Measurements from ENCODE around the gene HID1.
"Not testable (repeated sequence)": the region's sequence is repeated elsewhere in the genome, so short reads cannot be mapped to it uniquely, and the experiment has no call there.

HID1 gene

GRCh38 chr17:74986206-74986576, 13.6 kb upstream of the HID1 start:
- no peak overlapping the region for H3K4me3 ChIP-seq (ENCODE audit: low read depth, low read length)
- no peak for TF ChIP-seq CTCF (IDR thresholded peaks at IDR 0.05; ENCODE audit: borderline replicate concordance, insufficient read depth, low read depth, low read length)

GRCh38 chr17:74982663-74983313, 10.2 kb upstream of the HID1 start:
- H3K4me3 ChIP-seq (ENCODE audit: low read depth, low read length), result not testable (repeated sequence)

GRCh38 chr17:74981979-74982662, 9.6 kb upstream of the HID1 start:
- TF ChIP-seq CTCF (IDR thresholded peaks at IDR 0.05; ENCODE audit: borderline replicate concordance, insufficient read depth, low read depth, low read length), result 0 out of 2 replicates have a peak, but pooled peaks have one; percentile 5
- H3K4me3 ChIP-seq (ENCODE audit: low read depth, low read length), result peak overlapping the region; percentile 31

GRCh38 chr17:74981318-74981978, 8.9 kb upstream of the HID1 start:
- no peak for TF ChIP-seq CTCF (IDR thresholded peaks at IDR 0.05; ENCODE audit: borderline replicate concordance, insufficient read depth, low read depth, low read length)
- peak overlapping the region; percentile 31 for H3K4me3 ChIP-seq (ENCODE audit: low read depth, low read length)

GRCh38 chr17:74979408-74980146, 7.0 kb upstream of the HID1 start:
- no peak for TF ChIP-seq CTCF (IDR thresholded peaks at IDR 0.05; ENCODE audit: borderline replicate concordance, insufficient read depth, low read depth, low read length)

GRCh38 chr17:74978240-74978639, 5.7 kb upstream of the HID1 start:
- TF ChIP-seq CTCF (IDR thresholded peaks at IDR 0.05; ENCODE audit: borderline replicate concordance, insufficient read depth, low read depth, low read length), result no peak
- no peak overlapping the region for H3K4me3 ChIP-seq (ENCODE audit: low read depth, low read length)

More at GRCh38 chr17:74979408-74980146, 7.0 kb upstream of the HID1 start:
- no peak overlapping the region for H3K4me3 ChIP-seq (ENCODE audit: low read depth, low read length)

- H3K4me3 ChIP-seq (ENCODE audit: low read depth, low read length), result no peak overlapping the region
- no peak for TF ChIP-seq CTCF (IDR thresholded peaks at IDR 0.05; ENCODE audit: borderline replicate concordance, insufficient read depth, low read depth, low read length)
Measured at GRCh38 chr17:74977802-74978201, 5.2 kb upstream of the HID1 start.

Data from GM12875 (cell line).